Stimulated activated CD4-positive, alpha-beta T cell treated with anti-CD3 and anti-CD28 coated beads, Interleukin-2, amount 100 ng/mL, for 4 hours (primary cell): ENCODE data around the gene ZBTB46.
A peak's percentile ranks its signal among the peaks of the same experiment; 100 is the strongest.

Source experiments
- DNase-seq: peaks from one replicate; pipeline ENCODE4 v3.0.0-alpha.2; 2020; ENCODE audit warnings: low read depth

ZBTB46 gene

GRCh38 chr20:63766695-63767426 lies 64.2 kb downstream of the ZBTB46 start:
- no peak for DNase-seq

GRCh38 chr20:63765902-63766301 lies 65.2 kb downstream of the ZBTB46 start:
- DNase-seq = no peak

- no peak for DNase-seq
Measured at GRCh38 chr20:63765082-63765873, 65.8 kb downstream of the ZBTB46 start.

- DNase-seq = no peak
Measured at GRCh38 chr20:63759377-63759901, 71.6 kb downstream of the ZBTB46 start.

GRCh38 chr20:63758152-63758551 lies 72.9 kb downstream of the ZBTB46 start:
- no peak for DNase-seq

- DNase-seq = no peak
Measured at GRCh38 chr20:63756648-63756991, 74.4 kb downstream of the ZBTB46 start.

- DNase-seq = no peak
Measured at GRCh38 chr20:63755933-63756647, 75.0 kb downstream of the ZBTB46 start.

- no peak for DNase-seq
Measured at GRCh38 chr20:63754008-63754407, 77.1 kb downstream of the ZBTB46 start.

- no peak for DNase-seq
Measured at GRCh38 chr20:63753381-63753780, 77.7 kb downstream of the ZBTB46 start.

- no peak for DNase-seq
Measured at GRCh38 chr20:63752411-63753101, 78.5 kb downstream of the ZBTB46 start.

GRCh38 chr20:63751471-63752271 lies 79.4 kb downstream of the ZBTB46 start:
- DNase-seq = no peak

- peak; percentile 40 for DNase-seq
Measured at GRCh38 chr20:63750807-63751470, 80.1 kb downstream of the ZBTB46 start.

GRCh38 chr20:63749597-63750508 lies 81.2 kb downstream of the ZBTB46 start:
- DNase-seq = no peak

- DNase-seq = no peak
Measured at GRCh38 chr20:63748934-63749270, 82.2 kb downstream of the ZBTB46 start.

- no peak for DNase-seq
Measured at GRCh38 chr20:63748070-63748933, 82.8 kb downstream of the ZBTB46 start.

GRCh38 chr20:63747622-63748069 lies 83.4 kb downstream of the ZBTB46 start:
- no peak for DNase-seq

GRCh38 chr20:63746751-63747315 lies 84.2 kb downstream of the ZBTB46 start:
- DNase-seq = no peak
